Stomach (tissue), 4 donors: Measurements from ENCODE around the gene ETS2.

ENCODE experiments used
- CTCF ChIP-seq, 7 experiments: fragments of 450-650 bp in 4 of 7; fragments of 200-600 bp in 3 of 7; sonication (generic) in 3 of 7; IDR thresholded peaks; one replicate each; pipeline ENCODE4 v1.5.1; 2016 to 2019; ENCODE audit warnings: antibody characterized with exemption in 7 of 7, control low read depth in 2 of 7, mild to moderate bottlenecking in 1 of 7
- EP300 ChIP-seq: sonication (generic); formaldehyde crosslinking; IDR thresholded peaks from one replicate; pipeline ENCODE4 v1.6.1; 2017; ENCODE audit warnings: antibody characterized with exemption
- POLR2A ChIP-seq, 4 donors: fragments of 450-650 bp; IDR thresholded peaks; one replicate each; pipeline ENCODE4 v1.6.1; 2016; ENCODE audit warnings: antibody characterized with exemption in 4 of 4, control low read depth in 2 of 4, mild to moderate bottlenecking in 1 of 4, moderate library complexity in 1 of 4
- POLR2AphosphoS5 ChIP-seq, 3 donors: sonication (generic); formaldehyde crosslinking; IDR thresholded peaks; one replicate each; pipeline ENCODE4 v1.6.1; 2016; ENCODE audit warnings: antibody characterized with exemption in 3 of 3

GRCh38 chr21:38819051-38819718, 13.5 kb downstream of the ETS2 start:
- TF ChIP-seq CTCF (IDR thresholded peaks at IDR 0.05) (no peak), POLR2AphosphoS5 (IDR thresholded peaks at IDR 0.05) (no peak), POLR2A (IDR thresholded peaks at IDR 0.05) (no peak), EP300 (no peak)
